NCI-H748 (cell line): Measurements from ENCODE around the gene GTF3C4.
"Not testable (repeated sequence)": the region's sequence is repeated elsewhere in the genome, so short reads cannot be mapped to it uniquely, and the experiment has no call there.

ENCODE experiments used
- DNase-seq: peaks from one replicate; lab custom pipeline; 2025; ENCODE audit not compliant: unreplicated experiment; lab: John Stamatoyannopoulos, UW

The GTF3C4 gene

DNA sequence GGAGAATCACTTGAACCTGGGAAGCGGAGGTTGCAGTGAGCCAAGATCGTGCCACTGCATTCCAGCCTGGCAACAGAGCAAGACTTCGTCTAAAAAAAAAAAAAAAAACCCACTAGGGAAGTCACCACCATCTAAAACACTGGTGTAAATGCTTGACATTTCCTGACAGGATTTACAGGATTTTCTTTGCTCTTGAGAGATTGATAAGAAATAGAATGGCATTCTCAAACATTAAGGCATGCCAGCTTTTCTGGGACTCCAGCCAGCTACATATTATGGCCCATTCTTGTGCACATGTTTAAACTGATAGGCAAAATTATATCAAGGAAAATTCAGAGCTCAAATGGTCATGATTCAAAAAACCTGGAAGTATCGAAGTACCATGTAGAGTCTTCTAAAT lies 28.7 kb downstream of the GTF3C4 start:
- DNase-seq: no peak

- no peak for DNase-seq
These were observed 29.7 kb downstream of the GTF3C4 start for GRCh38 chr9:132699956-132700355.

GRCh38 chr9:132702254-132702653 lies 32.0 kb downstream of the GTF3C4 start:
- no peak for DNase-seq

GRCh38 chr9:132703336-132703735 lies 33.1 kb downstream of the GTF3C4 start:
- no peak for DNase-seq

DNA sequence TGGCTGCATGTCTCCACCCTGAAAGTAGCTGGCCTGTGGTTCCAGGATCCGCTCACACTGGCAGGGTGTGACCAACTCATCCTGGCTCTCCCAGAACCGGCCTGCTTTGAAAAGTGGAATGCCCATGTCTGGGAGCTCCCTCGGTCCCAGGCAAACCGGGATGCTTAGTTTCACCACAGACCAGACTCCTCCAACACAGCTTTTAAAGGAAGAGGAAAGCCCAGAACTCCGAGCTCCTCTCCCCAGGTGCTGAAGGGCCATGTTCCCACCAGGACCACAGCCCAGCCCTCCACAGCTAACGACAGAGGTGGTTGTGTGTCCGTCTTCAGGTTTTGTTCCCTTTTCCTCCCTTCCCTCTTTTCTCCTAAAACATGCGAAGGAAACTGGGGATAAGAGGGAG lies 38.0 kb downstream of the GTF3C4 start:
- no peak for DNase-seq

DNA sequence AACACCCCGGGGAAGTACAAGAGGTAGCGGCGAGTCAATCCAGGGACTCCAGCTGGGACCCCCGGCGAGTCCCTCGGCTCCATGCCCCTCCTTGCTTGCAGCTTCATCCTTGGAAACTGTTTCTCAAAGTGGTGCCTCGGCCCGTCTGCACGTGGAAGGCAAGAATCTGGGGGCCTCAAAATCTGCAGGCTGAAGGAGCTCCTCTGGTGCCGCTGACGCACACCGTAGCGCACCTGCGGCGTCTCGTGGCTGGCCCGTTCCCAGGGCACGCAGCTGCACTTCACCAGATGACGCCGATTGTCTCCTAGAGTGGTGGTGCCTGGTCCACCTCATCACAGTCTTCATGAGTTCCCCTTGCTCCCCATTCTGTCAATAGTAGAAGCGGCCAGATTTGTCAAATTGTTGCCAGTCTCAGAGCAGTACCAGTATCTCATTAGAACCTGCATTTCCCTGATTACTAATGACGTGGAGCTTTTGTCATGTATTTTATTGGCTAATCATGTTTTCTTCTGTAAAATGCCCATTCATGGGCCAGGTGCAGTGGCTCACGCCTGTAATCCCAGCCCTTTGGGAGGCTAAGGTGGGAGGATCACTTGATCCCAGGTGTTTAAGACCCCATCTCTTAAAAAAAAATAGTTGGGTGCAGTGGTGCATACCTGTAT lies 38.6 kb downstream of the GTF3C4 start:
- peak; percentile 18 for DNase-seq

GRCh38 chr9:132710333-132710732 lies 40.1 kb downstream of the GTF3C4 start:
- DNase-seq: no peak

- not testable (repeated sequence) for DNase-seq
These were observed 40.9 kb downstream of the GTF3C4 start for GRCh38 chr9:132711152-132711551.

DNA sequence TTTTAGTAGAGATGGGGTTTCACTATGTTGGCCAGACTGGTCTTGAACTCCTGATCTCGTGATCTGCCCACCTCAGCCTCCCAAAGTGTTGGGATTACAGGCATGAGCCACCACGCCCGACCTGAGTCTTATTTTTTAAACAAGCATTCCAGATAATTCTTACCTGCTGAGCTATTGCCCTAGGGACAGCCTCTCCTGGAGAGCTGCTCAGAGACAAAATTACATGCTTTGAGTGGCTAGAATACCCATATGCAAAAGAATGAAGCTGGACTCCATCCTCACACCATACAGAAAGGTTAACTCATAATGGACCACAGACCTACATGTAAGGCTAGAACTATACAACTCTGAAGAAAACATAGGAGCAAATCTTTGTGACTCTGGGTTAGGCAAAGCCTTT lies 41.6 kb downstream of the GTF3C4 start:
- DNase-seq: no peak

- DNase-seq: no peak
These were observed 42.5 kb downstream of the GTF3C4 start for GRCh38 chr9:132712753-132713152.

- DNase-seq: no peak
These were observed 45.7 kb downstream of the GTF3C4 start for GRCh38 chr9:132716007-132716406.

DNA sequence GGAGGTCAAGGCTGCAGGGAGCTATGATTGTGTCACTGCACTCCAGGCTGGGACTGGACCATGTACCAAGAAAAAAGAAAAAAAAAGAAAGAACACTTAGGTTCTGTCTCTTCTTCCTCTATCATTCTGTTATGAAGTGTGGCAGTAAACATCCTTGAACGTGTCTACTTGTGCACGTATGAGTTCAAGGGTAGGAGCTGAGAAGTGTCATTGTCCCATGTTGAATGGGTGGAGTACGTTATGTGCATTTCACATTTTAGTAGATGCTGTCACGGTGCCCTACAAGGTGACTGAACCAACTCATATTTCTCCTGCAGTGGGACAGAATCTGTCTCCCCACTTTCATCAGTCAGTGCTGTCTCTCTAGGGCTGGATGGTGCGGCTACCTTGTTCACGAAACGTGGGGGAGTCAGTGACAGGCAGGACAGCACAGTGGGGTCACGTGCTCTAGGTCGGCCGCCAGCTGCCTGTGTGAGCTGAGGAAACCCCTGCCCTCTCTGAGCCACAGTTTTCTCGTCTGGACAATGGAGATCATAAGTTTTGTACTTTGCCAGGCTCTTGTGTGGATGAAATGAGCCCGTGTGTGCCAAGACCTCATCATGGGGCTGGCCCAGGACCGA lies 47.2 kb downstream of the GTF3C4 start:
- no peak for DNase-seq

- DNase-seq: not testable (repeated sequence)
These were observed 48.2 kb downstream of the GTF3C4 start for GRCh38 chr9:132718381-132718928.

GRCh38 chr9:132721661-132722060 lies 51.4 kb downstream of the GTF3C4 start:
- DNase-seq: no peak

DNA sequence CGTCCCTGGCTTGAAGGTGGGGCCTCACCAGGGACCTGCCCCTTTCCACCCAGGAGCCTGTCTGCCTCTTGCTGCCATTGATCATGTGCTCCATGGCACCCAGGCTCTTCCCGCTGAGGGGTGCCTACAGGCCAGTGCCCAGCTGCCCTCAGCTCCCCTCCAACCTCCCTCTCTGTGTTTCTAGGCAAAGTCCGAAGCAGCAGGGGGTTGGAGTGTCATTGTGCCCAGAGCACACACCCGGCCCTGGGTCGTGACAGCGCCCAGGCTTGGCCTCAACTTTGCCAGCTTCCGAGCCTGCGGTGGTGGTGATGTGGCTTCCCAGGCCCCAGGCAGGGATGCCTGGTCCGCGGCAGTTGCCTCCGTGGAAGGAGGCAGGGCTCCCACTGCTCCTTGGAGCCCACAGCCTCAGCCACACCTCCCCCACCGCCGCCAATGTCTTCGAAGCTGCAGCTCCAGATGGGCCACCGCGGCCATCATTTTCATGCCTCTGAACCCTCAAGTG lies 52.4 kb downstream of the GTF3C4 start:
- no peak for DNase-seq

DNA sequence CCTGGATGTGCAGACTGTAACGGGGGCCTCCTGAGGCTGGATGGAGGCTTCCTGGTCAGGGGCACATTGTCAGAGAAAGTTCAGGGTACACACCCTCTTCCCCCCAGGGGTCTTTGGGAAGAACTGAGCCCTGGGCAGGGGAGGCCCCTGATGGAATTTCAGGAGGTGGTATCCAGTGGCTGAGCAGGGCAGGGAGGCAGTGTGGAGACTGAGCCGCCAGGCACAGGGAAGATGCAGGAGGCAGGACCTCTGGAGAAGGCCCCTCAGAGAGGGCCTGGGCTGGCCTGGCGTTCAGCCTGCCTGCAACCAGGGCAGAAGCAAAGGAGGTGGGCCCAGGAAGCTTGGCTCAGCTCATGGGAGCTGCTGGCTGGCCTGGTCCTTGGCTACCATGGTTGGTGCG lies 53.5 kb downstream of the GTF3C4 start:
- no peak for DNase-seq

- no peak for DNase-seq
These were observed 55.0 kb downstream of the GTF3C4 start for GRCh38 chr9:132725306-132725705.

- no peak for DNase-seq
These were observed 56.4 kb downstream of the GTF3C4 start for GRCh38 chr9:132726576-132727130.

DNA sequence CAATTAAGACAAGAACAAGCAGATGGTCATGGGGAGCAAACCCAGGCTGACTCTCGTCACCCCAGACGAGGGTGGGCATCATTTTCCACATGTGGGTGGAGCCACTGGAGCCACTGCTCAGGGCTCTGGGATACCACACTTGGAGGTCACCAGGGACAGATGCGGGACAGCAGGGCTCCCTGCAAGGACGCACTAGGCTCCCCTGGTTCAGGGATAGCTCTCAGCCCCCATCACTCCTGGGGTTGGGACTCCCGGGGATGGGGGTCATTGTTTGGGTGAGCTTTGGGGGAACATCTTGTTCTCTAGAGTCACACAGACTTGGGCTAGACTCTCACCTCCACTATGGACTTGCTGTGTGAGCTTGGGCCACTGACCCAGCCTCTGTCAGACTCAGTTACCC lies 57.8 kb downstream of the GTF3C4 start:
- DNase-seq: no peak

GRCh38 chr9:132728497-132728896 lies 58.2 kb downstream of the GTF3C4 start:
- DNase-seq: no peak

DNA sequence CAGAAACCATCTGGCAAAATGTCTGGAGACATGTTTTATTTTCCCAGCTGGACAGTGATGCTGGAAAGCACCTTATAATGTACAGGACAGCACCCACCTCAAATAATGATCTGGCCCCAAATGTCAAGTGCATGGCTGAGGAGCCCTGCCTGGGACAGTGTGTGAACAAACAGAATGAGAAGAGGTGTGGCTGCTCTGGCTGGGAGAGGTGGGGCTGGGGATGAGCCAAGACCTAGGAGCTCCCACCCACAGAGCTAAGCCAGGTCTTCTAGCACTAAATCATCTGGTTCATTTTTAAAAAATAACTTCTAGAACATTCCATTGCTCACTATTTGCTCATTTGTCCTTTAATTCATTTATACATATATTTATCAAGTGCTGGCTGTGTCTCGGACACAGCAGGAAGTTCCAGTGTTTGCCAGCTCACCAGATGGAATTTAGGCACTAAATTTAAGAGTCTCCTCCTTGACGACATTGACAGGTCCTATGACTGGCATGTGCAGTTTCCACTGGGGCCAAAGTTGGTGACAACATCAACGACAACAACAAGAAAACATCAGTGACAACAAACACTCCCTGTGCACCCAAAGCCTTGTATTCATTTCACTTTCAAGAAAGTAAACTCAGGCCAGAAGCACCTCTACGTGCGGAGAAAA lies 59.1 kb downstream of the GTF3C4 start:
- no peak for DNase-seq
